ENCODE data around the gene SGPL1.

DNA sequence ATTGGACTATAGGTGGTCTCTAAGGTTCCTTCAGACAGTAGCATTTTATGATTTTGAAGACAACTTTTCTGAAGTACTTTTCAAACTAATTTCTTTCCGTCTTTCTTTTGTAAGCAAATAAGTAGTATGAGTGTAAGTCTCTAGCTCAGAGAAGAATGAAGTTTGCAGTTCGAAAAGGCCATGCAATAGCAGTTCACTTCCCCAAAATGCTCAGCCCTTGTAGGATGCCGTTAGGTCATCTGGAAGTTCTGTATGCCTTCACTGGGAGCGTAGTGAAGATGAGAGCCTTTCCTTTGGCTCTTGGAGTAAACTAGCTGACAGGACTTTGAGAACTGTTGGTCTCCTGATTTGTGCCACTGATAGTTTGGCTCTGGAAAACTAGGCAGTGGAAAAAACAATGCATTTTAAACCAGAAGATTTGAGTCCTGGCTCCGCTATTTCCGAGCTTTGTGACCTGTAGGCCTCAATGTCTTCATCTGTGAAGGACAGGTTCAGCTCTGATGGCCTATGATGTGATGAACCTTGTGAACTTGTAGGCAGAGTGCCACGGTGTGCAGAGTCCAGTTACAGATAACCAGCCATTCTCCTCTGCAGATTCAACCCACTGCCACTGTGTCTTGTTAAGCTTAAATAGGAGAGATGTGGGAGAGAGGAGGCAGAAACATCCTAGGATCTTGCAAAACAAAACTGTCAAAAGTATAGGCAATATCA, 18.8 kb downstream of the SGPL1 start:
- TF ChIP-seq, protein P1, sequence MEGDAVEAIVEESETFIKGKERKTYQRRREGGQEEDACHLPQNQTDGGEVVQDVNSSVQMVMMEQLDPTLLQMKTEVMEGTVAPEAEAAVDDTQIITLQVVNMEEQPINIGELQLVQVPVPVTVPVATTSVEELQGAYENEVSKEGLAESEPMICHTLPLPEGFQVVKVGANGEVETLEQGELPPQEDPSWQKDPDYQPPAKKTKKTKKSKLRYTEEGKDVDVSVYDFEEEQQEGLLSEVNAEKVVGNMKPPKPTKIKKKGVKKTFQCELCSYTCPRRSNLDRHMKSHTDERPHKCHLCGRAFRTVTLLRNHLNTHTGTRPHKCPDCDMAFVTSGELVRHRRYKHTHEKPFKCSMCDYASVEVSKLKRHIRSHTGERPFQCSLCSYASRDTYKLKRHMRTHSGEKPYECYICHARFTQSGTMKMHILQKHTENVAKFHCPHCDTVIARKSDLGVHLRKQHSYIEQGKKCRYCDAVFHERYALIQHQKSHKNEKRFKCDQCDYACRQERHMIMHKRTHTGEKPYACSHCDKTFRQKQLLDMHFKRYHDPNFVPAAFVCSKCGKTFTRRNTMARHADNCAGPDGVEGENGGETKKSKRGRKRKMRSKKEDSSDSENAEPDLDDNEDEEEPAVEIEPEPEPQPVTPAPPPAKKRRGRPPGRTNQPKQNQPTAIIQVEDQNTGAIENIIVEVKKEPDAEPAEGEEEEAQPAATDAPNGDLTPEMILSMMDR (optimal IDR thresholded peaks at IDR 0.05 in 1 of 3, IDR thresholded peaks at IDR 0.05 in 1 of 3, conservative IDR thresholded peaks at IDR 0.05 in 1 of 3; ENCODE audit: extremely low read depth in 1 of 3, insufficient read depth in 2 of 3, low read length in 3 of 3) = no peak
- no peak for TF ChIP-seq EZH2 (IDR thresholded peaks at IDR 0.05; ENCODE audit: low read length)
